DMS53 (cell line): Measurements from ENCODE around the gene PCNX1.

Source experiments
- DNase-seq: peaks from one replicate; lab custom pipeline; 2025; lab: John Stamatoyannopoulos, UW

Gene PCNX1

DNA sequence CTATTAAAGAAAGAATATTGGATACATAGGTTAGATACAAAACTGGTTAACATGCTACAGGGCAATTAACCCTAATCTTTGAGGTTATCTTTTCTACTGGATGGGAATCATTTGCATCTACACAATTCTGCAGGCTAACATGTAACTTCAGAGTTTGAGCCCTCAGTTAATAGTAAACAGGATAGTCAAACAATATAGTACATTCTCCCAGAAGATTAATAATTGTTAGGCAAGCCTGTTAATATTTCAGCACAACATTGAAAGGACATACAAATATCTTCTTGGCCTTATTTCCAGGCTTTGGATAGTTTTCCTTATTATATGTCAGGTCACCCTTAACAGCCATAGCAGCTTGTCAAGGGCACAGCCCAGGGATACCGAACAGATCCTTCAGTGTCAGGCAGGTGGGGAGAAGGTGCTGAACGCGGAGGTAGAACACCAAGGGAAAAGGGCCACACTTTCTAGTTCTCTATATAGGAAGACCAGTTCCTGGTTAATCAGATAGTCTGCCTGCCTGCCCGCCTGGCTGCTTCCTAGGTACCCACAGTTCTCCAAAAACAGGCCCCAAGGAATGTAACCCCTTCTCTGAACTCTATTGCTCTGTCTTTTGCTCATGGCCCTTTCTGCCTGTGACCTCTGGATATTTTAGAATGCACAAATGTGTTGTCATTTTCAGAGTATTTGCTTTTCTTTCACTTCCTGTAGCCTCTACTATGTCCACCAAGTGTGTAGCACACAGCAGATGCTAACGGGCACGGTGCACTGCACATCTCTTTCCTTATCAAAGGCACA is 256.0 kb downstream of the PCNX1 start:
- no peak for DNase-seq

DNA sequence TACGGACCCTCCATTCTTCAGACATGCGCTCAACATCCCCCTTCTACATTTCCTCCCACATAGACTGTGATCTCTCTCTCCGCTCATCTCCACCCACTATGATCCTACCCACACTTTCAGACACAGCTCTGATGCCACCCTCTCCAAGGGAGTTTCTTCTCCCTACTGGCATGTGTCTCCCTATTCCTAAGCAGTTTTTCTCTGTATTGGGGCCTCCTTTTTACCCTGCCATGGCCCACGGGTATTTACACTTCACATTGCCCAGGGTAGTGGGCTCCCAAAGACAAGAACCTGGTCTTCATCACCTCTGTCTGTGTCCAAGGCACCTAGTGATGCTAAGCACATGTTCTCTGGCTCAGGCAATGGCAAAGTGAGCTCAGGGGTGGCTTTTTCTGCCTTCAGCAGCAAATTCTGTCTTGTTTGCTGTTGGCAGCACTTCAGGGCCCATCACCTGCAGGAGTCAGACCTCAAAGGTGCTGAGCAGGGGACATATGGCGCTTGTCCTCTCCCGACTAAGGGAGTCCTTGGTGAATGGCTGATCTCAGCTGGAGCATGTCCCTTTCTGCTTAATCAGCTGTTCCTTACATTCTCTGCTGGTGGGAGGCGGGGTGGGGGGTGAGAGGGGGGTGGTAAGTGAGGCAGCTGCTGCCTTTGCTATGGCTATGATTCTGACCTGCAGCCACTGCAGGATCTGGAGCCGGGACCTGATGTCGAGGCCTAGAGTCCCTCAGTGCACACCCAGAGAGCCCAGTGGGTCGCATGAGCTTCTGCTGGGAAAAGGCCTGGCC is 256.8 kb downstream of the PCNX1 start:
- no peak for DNase-seq
